SK-N-SH (cell line): ENCODE measurements around the gene THAP12. TPM values are rescaled to one million over a fixed set of nuclear protein-coding genes. Genes with fewer than 3 reads are reported as not detected.

Experiments used
- CTCF ChIA-PET: fragments of 300-600, 350-600 bp; formaldehyde crosslinking; extraction: SDS; loops from one replicate; lab custom pipeline; 2021; lab: Yijun Ruan, JAX
- POLR2A ChIA-PET: fragments of 350-600 bp; sonication (Branson Sonifier 250); formaldehyde crosslinking; extraction: SDS; loops from one replicate; lab custom pipeline; 2020; ENCODE audit warnings: antibody characterized with exemption, inconsistent platforms; lab: Yijun Ruan, JAX
- DNase-seq: peaks from one replicate; pipeline ENCODE4 v3.0.0; 2012
- H2AFZ ChIP-seq: fragments of 200-600 bp; sonication (generic); 2 replicates; pipeline ENCODE4 v1.8.1; 2016; ENCODE audit warnings: antibody characterized with exemption, mild to moderate bottlenecking, low read depth
- H3F3A ChIP-seq: fragments of 200-600 bp; sonication (generic); replicated peaks from 2 replicates; pipeline ENCODE3; 2016; ENCODE audit warnings: antibody characterized with exemption, mild to moderate bottlenecking; ENCODE audit not compliant: insufficient read depth
- H3K27ac ChIP-seq, 2 experiments: fragments of 200-500 bp in 1 of 2; fragments of 200-600 bp in 1 of 2; sonication (Bioruptor generic) in 1 of 2; sonication (generic), shearing (Covaris generic) in 1 of 2; 2 replicates each; pipeline versions ENCODE4 v1.5.1 to v1.6.1; 2014 to 2016; ENCODE audit warnings: low read depth in 2 of 2, inconsistent platforms in 1 of 2, low read length in 1 of 2, mild to moderate bottlenecking in 1 of 2, mixed read lengths in 1 of 2
- H3K27me3 ChIP-seq: fragments of 200-600 bp; sonication (generic), shearing (Covaris generic); 2 replicates; pipeline ENCODE4 v1.6.1; 2016; ENCODE audit warnings: mixed run types; ENCODE audit not compliant: insufficient read depth
- H3K36me3 ChIP-seq, 2 experiments: fragments of 200-500 bp in 1 of 2; fragments of 200-600 bp in 1 of 2; sonication (Bioruptor generic) in 1 of 2; sonication (generic) in 1 of 2; replicated peaks in 1 of 2; 2 replicates each; pipeline versions ENCODE3 to v1.5.1; 2014 to 2016; ENCODE audit warnings: low read length in 1 of 2, mild to moderate bottlenecking in 1 of 2; ENCODE audit not compliant: insufficient read depth in 2 of 2, control insufficient read depth in 1 of 2
- H3K4me1 ChIP-seq, 2 experiments: fragments of 200-500 bp in 1 of 2; fragments of 200-600 bp in 1 of 2; sonication (Bioruptor generic) in 1 of 2; sonication (generic), shearing (Covaris generic) in 1 of 2; 2 replicates each; pipeline versions ENCODE4 v1.5.1 to v1.6.1; 2014 to 2016; ENCODE audit warnings: low read depth in 1 of 2, low read length in 1 of 2, mixed run types in 1 of 2; ENCODE audit not compliant: insufficient read depth in 2 of 2, control insufficient read depth in 1 of 2
- H3K4me2 ChIP-seq: fragments of 200-600 bp; sonication (generic), shearing (Covaris generic); 2 replicates; pipeline ENCODE4 v1.6.1; 2017; ENCODE audit warnings: mixed run types
- H3K4me3 ChIP-seq, 2 experiments: fragments of 200-500 bp in 1 of 2; fragments of 200-600 bp in 1 of 2; sonication (Bioruptor generic) in 1 of 2; sonication (generic), shearing (Covaris generic) in 1 of 2; 2 replicates each; pipeline versions ENCODE4 v1.5.1 to v1.8.1; 2014 to 2016; ENCODE audit warnings: low read depth in 2 of 2, inconsistent platforms in 1 of 2, low read length in 1 of 2, mild to moderate bottlenecking in 1 of 2, mixed read lengths in 1 of 2, moderate library complexity in 1 of 2
- H3K79me2 ChIP-seq: fragments of 200-600 bp; sonication (generic); 2 replicates; pipeline ENCODE4 v1.8.1; 2017; ENCODE audit warnings: mild to moderate bottlenecking; ENCODE audit not compliant: insufficient read depth
- H3K9ac ChIP-seq: fragments of 200-600 bp; sonication (generic); 2 replicates; pipeline ENCODE4 v1.6.1; 2017; ENCODE audit warnings: mixed run types
- H3K9me2 ChIP-seq: fragments of 200-600 bp; sonication (generic); 2 replicates; pipeline ENCODE4 v1.6.1; 2017; ENCODE audit warnings: mixed run types
- H3K9me3 ChIP-seq: fragments of 200-600 bp; sonication (generic); 2 replicates; pipeline ENCODE4 v1.6.1; 2017; ENCODE audit warnings: mixed run types, mild to moderate bottlenecking, moderate library complexity
- H4K20me1 ChIP-seq: fragments of 200-600 bp; sonication (generic); 2 replicates; pipeline ENCODE4 v1.6.1; 2017; ENCODE audit warnings: mild to moderate bottlenecking, mixed run types; ENCODE audit not compliant: insufficient read depth
- ELF1 ChIP-seq: IDR thresholded peaks from 2 replicates; pipeline ENCODE4 v1.4.0; 2012
- EZH2phosphoT487 ChIP-seq: fragments of 200-600 bp; sonication (generic); IDR thresholded peaks from 2 replicates; pipeline ENCODE4 v1.6.1; 2017; ENCODE audit warnings: low read depth, mixed run types, mild to moderate bottlenecking, antibody characterized with exemption, moderate library complexity, borderline replicate concordance
- FOSL2 ChIP-seq: IDR thresholded peaks from 2 replicates; pipeline ENCODE4 v1.4.0; 2012; ENCODE audit warnings: low read depth, mild to moderate bottlenecking, moderate library complexity, borderline replicate concordance
- FOXJ3 ChIP-seq: sonication (generic); formaldehyde crosslinking; IDR thresholded peaks from 2 replicates; pipeline ENCODE4 v1.5.1; 2020; ENCODE audit warnings: mild to moderate bottlenecking, missing genetic modification reagents
- IRF3 ChIP-seq: fragments of 150-350 bp; IDR thresholded peaks from 2 replicates; pipeline ENCODE4 v1.6.1; 2016; ENCODE audit warnings: mild to moderate bottlenecking, low read depth, low read length
- MXI1 ChIP-seq: IDR thresholded peaks from 2 replicates; pipeline ENCODE4 v1.6.1; 2012; ENCODE audit warnings: mild to moderate bottlenecking, low read depth, low read length, improper control_type of control experiment
- NFIC ChIP-seq: IDR thresholded peaks from 2 replicates; pipeline ENCODE4 v1.4.0; 2012; ENCODE audit warnings: borderline replicate concordance
- RAD21 ChIP-seq: IDR thresholded peaks from 2 replicates; pipeline ENCODE4 v1.6.1; 2012; ENCODE audit warnings: mild to moderate bottlenecking, low read length
- RFX5 ChIP-seq: IDR thresholded peaks from 2 replicates; pipeline ENCODE4 v1.6.1; 2012; ENCODE audit warnings: mild to moderate bottlenecking, improper control_type of control experiment, low read length
- RXRA ChIP-seq: IDR thresholded peaks from 2 replicates; pipeline ENCODE4 v1.4.0; 2012; ENCODE audit warnings: low read depth, mild to moderate bottlenecking, borderline replicate concordance
- TCF12 ChIP-seq: IDR thresholded peaks from 2 replicates; pipeline ENCODE4 v1.4.0; 2012
- WGBS: methylation state at CpG from one replicate; pipeline ENCODE4 v1.1.6; 2017; ENCODE audit warnings: low lambda C conversion rate; 5-methylcytosine and 5-hydroxymethylcytosine counted together
- polyA plus RNA-seq, 3 experiments: library from polyadenylated mRNA; depleted of rRNA; stranded (reverse); fragments of >200 nt; gene quantifications; 2 replicates each; pipeline ENCODE4 v1.2.3, GENCODE V29; 2012
- TF ChIP-seq, protein P1 (sequence below): IDR thresholded peaks from 2 replicates; pipeline ENCODE4 v1.4.0; 2012; ENCODE audit warnings: low read depth, borderline replicate concordance
- TF ChIP-seq, protein P2 (sequence below): fragments of 150-350 bp; IDR thresholded peaks from 2 replicates; pipeline ENCODE4 v1.6.1; 2017; ENCODE audit warnings: antibody characterized with exemption, low read length, low read depth, borderline replicate concordance

Gene THAP12
- polyA plus RNA-seq, 1 of the 3 experiments (the other 2 are of a cell fraction), result 14.9 TPM

- Histone ChIP-seq H3F3A (no peaks in the 10 kb centered on the region), H3K9me2 (no peaks in the 10 kb centered on the region), H3K4me1 (no peaks in the 10 kb centered on the region), H3K79me2 (no peaks in the 10 kb centered on the region), H3K27me3 (no peaks in the 10 kb centered on the region), H4K20me1 (no peaks in the 10 kb centered on the region), H3K9me3 (no peaks in the 10 kb centered on the region), H2AFZ (no peak overlapping the region)
- 96% methylated on average over 3 of the region's 3 CpGs for WGBS
- TF ChIP-seq FOSL2, result no peak
- TF ChIP-seq FOXJ3 (CRISPR knock-in tag), result no peak
- no peak for TF ChIP-seq NFIC
- TF ChIP-seq, protein P1, sequence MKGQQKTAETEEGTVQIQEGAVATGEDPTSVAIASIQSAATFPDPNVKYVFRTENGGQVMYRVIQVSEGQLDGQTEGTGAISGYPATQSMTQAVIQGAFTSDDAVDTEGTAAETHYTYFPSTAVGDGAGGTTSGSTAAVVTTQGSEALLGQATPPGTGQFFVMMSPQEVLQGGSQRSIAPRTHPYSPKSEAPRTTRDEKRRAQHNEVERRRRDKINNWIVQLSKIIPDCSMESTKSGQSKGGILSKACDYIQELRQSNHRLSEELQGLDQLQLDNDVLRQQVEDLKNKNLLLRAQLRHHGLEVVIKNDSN, result no peak
- TF ChIP-seq EZH2phosphoT487, result no peak
- TF ChIP-seq MXI1, result no peak
- no peak for TF ChIP-seq RFX5
- TF ChIP-seq TCF12, result no peak
- TF ChIP-seq, protein P2, sequence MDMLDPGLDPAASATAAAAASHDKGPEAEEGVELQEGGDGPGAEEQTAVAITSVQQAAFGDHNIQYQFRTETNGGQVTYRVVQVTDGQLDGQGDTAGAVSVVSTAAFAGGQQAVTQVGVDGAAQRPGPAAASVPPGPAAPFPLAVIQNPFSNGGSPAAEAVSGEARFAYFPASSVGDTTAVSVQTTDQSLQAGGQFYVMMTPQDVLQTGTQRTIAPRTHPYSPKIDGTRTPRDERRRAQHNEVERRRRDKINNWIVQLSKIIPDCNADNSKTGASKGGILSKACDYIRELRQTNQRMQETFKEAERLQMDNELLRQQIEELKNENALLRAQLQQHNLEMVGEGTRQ, result no peak
- TF ChIP-seq RXRA, result no peak
- TF ChIP-seq ELF1, result no peak
- TF ChIP-seq, all 33 proteins: peak for 0
- no peak overlapping the region for H3K27ac ChIP-seq
- DNase-seq, result no peak
- no peak overlapping the region for H3K4me3 ChIP-seq
- H3K9ac ChIP-seq, result no peak overlapping the region
- ChIA-PET CTCF (interaction anchor here (1.2 to 1.3 kb wide), 3 partner anchors 19 to 139 kb away, joined by 3 read pairs; no protein-coding TSS in a partner anchor), POLR2A (no interaction called here)
- no peak overlapping the region for H3K4me2 ChIP-seq
- peaks cover 6 to 18% of the 10 kb centered on the region in 2 experiments for H3K36me3 ChIP-seq
These were observed 32.6 kb downstream of the THAP12 start for GRCh38 chr11:76348348-76348747.

GRCh38 chr11:76347466-76347865 lies 33.5 kb downstream of the THAP12 start:
- Histone ChIP-seq H3K9ac (no peak overlapping the region), H3K79me2 (no peaks in the 10 kb centered on the region), H3K36me3 (peaks cover 4 to 15% of the 10 kb centered on the region in 2 experiments), H3K4me3 (no peak overlapping the region), H3K4me2 (no peak overlapping the region), H3K4me1 (no peaks in the 10 kb centered on the region), H3F3A (no peaks in the 10 kb centered on the region), H4K20me1 (no peaks in the 10 kb centered on the region), H3K27me3 (no peaks in the 10 kb centered on the region), H2AFZ (no peak overlapping the region), H3K27ac (no peak overlapping the region), H3K9me3 (no peaks in the 10 kb centered on the region), H3K9me2 (no peaks in the 10 kb centered on the region)
- 59% methylated on average over 2 of the region's 2 CpGs for whole genome bisulfite sequencing
- DNase-seq, result no peak
- ChIA-PET CTCF (interaction anchor here (1.3 to 1.7 kb wide), 3 partner anchors 15 to 28 kb away, joined by 3 read pairs; no protein-coding TSS in a partner anchor), POLR2A (no interaction called here)
- TF ChIP-seq RAD21, result peak; percentile 11; the same call in 1 of the 2 replicates
- TF ChIP-seq IRF3, result no peak
